GM12864 (cell line): Measurements from ENCODE around the gene VARS2.
"Not testable (repeated sequence)": the region's sequence is repeated elsewhere in the genome, so short reads cannot be mapped to it uniquely, and the experiment has no call there.

Source experiments
- DNase-seq: peaks from one replicate; pipeline ENCODE4 v3.0.0-alpha.2; 2011; ENCODE audit warnings: low read depth
- H3K4me3 ChIP-seq: 2 replicates; pipeline ENCODE4 v1.5.1; 2011; ENCODE audit warnings: mild to moderate bottlenecking, low read depth, low read length, control low read depth
- CTCF ChIP-seq: IDR thresholded peaks from 2 replicates; pipeline ENCODE4 v1.5.1; 2011; ENCODE audit warnings: low read depth, mild to moderate bottlenecking, moderate library complexity, low read length, control low read depth, inconsistent platforms; ENCODE audit errors: missing control alignments

Gene VARS2

GRCh38 chr6:30914076-30914853 is at the start of gene VARS2:
TSS of gene VARS2 (plus strand) at chr6:30914238. CDS start at chr6:30914837, 599 bp downstream.
- TF ChIP-seq CTCF, result peak; percentile 16
- peak; percentile 49 for DNase-seq
- H3K4me3 ChIP-seq, result peak within 1 kb of the TSS; percentile 78

GRCh38 chr6:30864325-30864724 is 49.7 kb upstream of the VARS2 start:
- no peak for TF ChIP-seq CTCF
- no peak overlapping the region for H3K4me3 ChIP-seq
- DNase-seq, result no peak

GRCh38 chr6:30869241-30869749 is 44.7 kb upstream of the VARS2 start:
- DNase-seq, result not testable (repeated sequence)

GRCh38 chr6:30870546-30870945 is 43.5 kb upstream of the VARS2 start:
- TF ChIP-seq CTCF, result no peak
- H3K4me3 ChIP-seq, result no peak overlapping the region
- DNase-seq, result no peak

More at GRCh38 chr6:30869241-30869749, 44.7 kb upstream of the VARS2 start:
- not testable (repeated sequence) for H3K4me3 ChIP-seq

- no peak for DNase-seq
Observed at GRCh38 chr6:30871592-30872183, 42.4 kb upstream of the VARS2 start.

GRCh38 chr6:30873137-30873640 is 40.8 kb upstream of the VARS2 start:
- no peak for TF ChIP-seq CTCF
- DNase-seq, result no peak
- no peak overlapping the region for H3K4me3 ChIP-seq

More at GRCh38 chr6:30871592-30872183, 42.4 kb upstream of the VARS2 start:
- TF ChIP-seq CTCF, result no peak
- H3K4me3 ChIP-seq, result no peak overlapping the region

GRCh38 chr6:30873795-30874194 is 40.2 kb upstream of the VARS2 start:
- not testable (repeated sequence) for H3K4me3 ChIP-seq, DNase-seq
